NCI-H82 treated with DMSO at 0.1 percent for 48 hours (cell line): ENCODE data around the gene THAP6.
"Not testable (repeated sequence)": the region's sequence is repeated elsewhere in the genome, so short reads cannot be mapped to it uniquely, and the experiment has no call there.

Experiments
- DNase-seq: peaks from one replicate; lab custom pipeline; 2025; ENCODE audit not compliant: unreplicated experiment; lab: John Stamatoyannopoulos, UW

THAP6 gene

GRCh38 chr4:75514131-75514948 is at the start of gene THAP6, which contains the start of gene RCHY1:
THAP6 (plus strand) TSS chr4:75514473; CDS start chr4:75515453, 980 bp downstream.
RCHY1 (minus strand) TSS chr4:75514403; CDS start chr4:75514286, 117 bp downstream.
- peak; percentile 88 for DNase-seq

GRCh38 chr4:75469896-75470295 is 44.4 kb upstream of the THAP6 start:
- no peak for DNase-seq

- DNase-seq, result no peak
Measured at GRCh38 chr4:75470738-75471137, 43.5 kb upstream of the THAP6 start.

GRCh38 chr4:75477201-75477600 is 37.1 kb upstream of the THAP6 start:
- DNase-seq, result no peak

GRCh38 chr4:75484190-75484589 is 30.1 kb upstream of the THAP6 start:
- DNase-seq, result no peak

GRCh38 chr4:75490155-75490554 is 24.1 kb upstream of the THAP6 start:
- no peak for DNase-seq

- no peak for DNase-seq
Measured at GRCh38 chr4:75494563-75494962, 19.7 kb upstream of the THAP6 start.

GRCh38 chr4:75495476-75495875 is 18.8 kb upstream of the THAP6 start:
- no peak for DNase-seq

- no peak for DNase-seq
Measured at GRCh38 chr4:75496406-75496805, 17.9 kb upstream of the THAP6 start.

- DNase-seq, result no peak
Measured at GRCh38 chr4:75497133-75497532, 17.1 kb upstream of the THAP6 start.

GRCh38 chr4:75498041-75498440 is 16.2 kb upstream of the THAP6 start:
- no peak for DNase-seq

GRCh38 chr4:75499900-75500299 is 14.4 kb upstream of the THAP6 start:
- DNase-seq, result no peak

- DNase-seq, result no peak
Measured at GRCh38 chr4:75502671-75503070, 11.6 kb upstream of the THAP6 start.

- DNase-seq, result no peak
Measured at GRCh38 chr4:75505630-75506029, 8.6 kb upstream of the THAP6 start.

GRCh38 chr4:75509592-75509991 is 4.7 kb upstream of the THAP6 start:
- DNase-seq, result not testable (repeated sequence)

GRCh38 chr4:75511841-75512240 is 2.4 kb upstream of the THAP6 start:
- no peak for DNase-seq

GRCh38 chr4:75512386-75513211 is 1.7 kb upstream of the THAP6 start:
- DNase-seq, result no peak

- DNase-seq, result no peak
Measured at GRCh38 chr4:75513526-75514130, 645 bp upstream of the THAP6 start.

GRCh38 chr4:75514949-75515612 is 808 bp downstream of the THAP6 start:
- DNase-seq, result no peak

- no peak for DNase-seq
Measured at GRCh38 chr4:75516144-75516543, 1.9 kb downstream of the THAP6 start.

GRCh38 chr4:75519452-75519851 is 5.2 kb downstream of the THAP6 start:
- not testable (repeated sequence) for DNase-seq
